ENCODE results near the gene IFT27. TPM values are rescaled to one million over a fixed set of nuclear protein-coding genes. Genes with fewer than 3 reads are reported as not detected.

Gene IFT27
- total and polyA plus RNA-seq, 2 donors (not counting 1 experiment from before 2014, with no cell fraction given), result 14.1 to 19.0 TPM

DNA sequence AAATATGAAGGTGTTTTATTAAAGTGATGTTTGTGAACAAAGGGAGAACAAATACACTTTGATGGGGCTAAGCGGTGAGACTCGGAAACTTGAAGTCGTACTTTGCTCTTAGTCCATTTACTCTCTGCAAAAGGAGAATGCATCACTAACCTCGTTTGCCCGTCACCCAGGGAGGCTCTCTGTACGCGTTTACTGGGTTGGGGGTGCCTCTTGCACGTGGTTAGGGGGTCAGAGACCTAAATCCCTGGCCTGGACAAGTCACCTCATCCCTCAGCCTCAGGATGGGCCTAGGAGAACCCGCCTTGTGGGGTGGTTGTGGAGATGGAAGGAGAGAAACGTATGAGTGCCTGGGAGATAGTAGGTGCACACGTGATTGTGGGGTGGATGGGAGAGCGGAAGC is 803 bp upstream of the IFT27 start:
- H3K9ac ChIP-seq (ENCODE audit: insufficient read depth, low read length), result no peak overlapping the region
- no peaks in the 10 kb centered on the region for H3K9me3 ChIP-seq (ENCODE audit: control insufficient read depth, insufficient read depth, low read depth, low read length)
- H3K4me2 ChIP-seq (ENCODE audit: extremely low read depth, insufficient read depth, low read length), result peak overlapping the region; percentile 55
- no peaks in the 10 kb centered on the region for H4K20me1 ChIP-seq (ENCODE audit: control insufficient read depth, extremely low read depth, insufficient read depth, low read length)
- no peak overlapping the region for H3K27ac ChIP-seq (ENCODE audit: insufficient read depth, low read length)
- peak overlapping the region in 2 of 4 experiments; percentile 46 for H3K4me3 ChIP-seq (replicated peaks in 1 of 4; ENCODE audit: control extremely low read depth in 1 of 4, insufficient read depth in 1 of 4, low read depth in 3 of 4, low read length in 4 of 4)
- no peaks in the 10 kb centered on the region for H3K27me3 ChIP-seq (ENCODE audit: control insufficient read depth, insufficient read depth, low read length)
- TF ChIP-seq, protein P1, sequence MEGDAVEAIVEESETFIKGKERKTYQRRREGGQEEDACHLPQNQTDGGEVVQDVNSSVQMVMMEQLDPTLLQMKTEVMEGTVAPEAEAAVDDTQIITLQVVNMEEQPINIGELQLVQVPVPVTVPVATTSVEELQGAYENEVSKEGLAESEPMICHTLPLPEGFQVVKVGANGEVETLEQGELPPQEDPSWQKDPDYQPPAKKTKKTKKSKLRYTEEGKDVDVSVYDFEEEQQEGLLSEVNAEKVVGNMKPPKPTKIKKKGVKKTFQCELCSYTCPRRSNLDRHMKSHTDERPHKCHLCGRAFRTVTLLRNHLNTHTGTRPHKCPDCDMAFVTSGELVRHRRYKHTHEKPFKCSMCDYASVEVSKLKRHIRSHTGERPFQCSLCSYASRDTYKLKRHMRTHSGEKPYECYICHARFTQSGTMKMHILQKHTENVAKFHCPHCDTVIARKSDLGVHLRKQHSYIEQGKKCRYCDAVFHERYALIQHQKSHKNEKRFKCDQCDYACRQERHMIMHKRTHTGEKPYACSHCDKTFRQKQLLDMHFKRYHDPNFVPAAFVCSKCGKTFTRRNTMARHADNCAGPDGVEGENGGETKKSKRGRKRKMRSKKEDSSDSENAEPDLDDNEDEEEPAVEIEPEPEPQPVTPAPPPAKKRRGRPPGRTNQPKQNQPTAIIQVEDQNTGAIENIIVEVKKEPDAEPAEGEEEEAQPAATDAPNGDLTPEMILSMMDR (conservative IDR thresholded peaks at IDR 0.05 in 1 of 2, IDR thresholded peaks at IDR 0.05 in 1 of 2; ENCODE audit: low read depth in 1 of 2, low read length in 2 of 2), result no peak
- no peak for TF ChIP-seq EZH2 (IDR thresholded peaks at IDR 0.05; ENCODE audit: low read length, missing control alignments)
- H2AFZ ChIP-seq (ENCODE audit: low read length), result peak overlapping the region; percentile 41
- H3K36me3 ChIP-seq (ENCODE audit: control insufficient read depth, insufficient read depth, low read length), result no peaks in the 10 kb centered on the region
- H3K4me1 ChIP-seq (ENCODE audit: control insufficient read depth, extremely low read depth, insufficient read depth, low read length), result peaks cover 4% of the 10 kb centered on the region
- H3K79me2 ChIP-seq (ENCODE audit: control insufficient read depth, insufficient read depth, low read length), result no peaks in the 10 kb centered on the region
- no peak for DNase-seq (ENCODE audit: low read depth in 2 of 2)

DNA sequence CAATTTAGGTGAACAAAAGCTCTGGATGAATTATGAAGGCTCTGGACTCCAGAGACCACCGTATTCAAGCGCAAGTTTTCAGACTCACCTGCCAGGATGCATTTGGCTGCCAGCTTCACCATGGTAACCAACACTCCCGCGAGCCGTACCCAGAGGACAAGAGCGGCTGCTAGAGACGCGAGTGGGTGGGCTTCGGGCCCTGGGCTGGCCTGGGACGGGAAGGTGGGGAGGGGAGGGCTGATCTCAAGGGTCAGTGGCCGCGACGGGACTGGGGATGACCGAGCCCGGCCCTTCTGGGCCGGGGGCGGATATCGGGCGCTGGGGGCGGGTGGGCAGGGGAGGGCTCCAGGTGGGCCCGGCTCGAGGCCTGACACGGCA is 344 bp downstream of the IFT27 start:
- no peaks in the 10 kb centered on the region for H3K36me3 ChIP-seq (ENCODE audit: control insufficient read depth, insufficient read depth, low read length)
- peaks cover 2% of the 10 kb centered on the region for H3K4me1 ChIP-seq (ENCODE audit: control insufficient read depth, extremely low read depth, insufficient read depth, low read length)
- H2AFZ ChIP-seq (ENCODE audit: low read length), result peak overlapping the region; percentile 76
- H3K4me2 ChIP-seq (ENCODE audit: extremely low read depth, insufficient read depth, low read length), result peak overlapping the region; percentile 95
- no peaks in the 10 kb centered on the region for H3K79me2 ChIP-seq (ENCODE audit: control insufficient read depth, insufficient read depth, low read length)
- no peaks in the 10 kb centered on the region for H4K20me1 ChIP-seq (ENCODE audit: control insufficient read depth, extremely low read depth, insufficient read depth, low read length)
- TF ChIP-seq EZH2 (IDR thresholded peaks at IDR 0.05; ENCODE audit: low read length, missing control alignments), result no peak
- TF ChIP-seq, protein P1 (conservative IDR thresholded peaks at IDR 0.05 in 1 of 2, IDR thresholded peaks at IDR 0.05 in 1 of 2; ENCODE audit: low read depth in 1 of 2, low read length in 2 of 2), result no peak
- peak overlapping the region; percentile 75 for H3K27ac ChIP-seq (ENCODE audit: insufficient read depth, low read length)
- H3K27me3 ChIP-seq (ENCODE audit: control insufficient read depth, insufficient read depth, low read length), result no peaks in the 10 kb centered on the region
- no peaks in the 10 kb centered on the region for H3K9me3 ChIP-seq (ENCODE audit: control insufficient read depth, insufficient read depth, low read depth, low read length)
- DNase-seq (ENCODE audit: low read depth in 2 of 2), result peak; percentile 5 to 17
- peak overlapping the region; percentile 82 to 90 (median 85) for H3K4me3 ChIP-seq (replicated peaks in 1 of 4; ENCODE audit: control extremely low read depth in 1 of 4, insufficient read depth in 1 of 4, low read depth in 3 of 4, low read length in 4 of 4)
- peak overlapping the region; percentile 76 for H3K9ac ChIP-seq (ENCODE audit: insufficient read depth, low read length)

DNA sequence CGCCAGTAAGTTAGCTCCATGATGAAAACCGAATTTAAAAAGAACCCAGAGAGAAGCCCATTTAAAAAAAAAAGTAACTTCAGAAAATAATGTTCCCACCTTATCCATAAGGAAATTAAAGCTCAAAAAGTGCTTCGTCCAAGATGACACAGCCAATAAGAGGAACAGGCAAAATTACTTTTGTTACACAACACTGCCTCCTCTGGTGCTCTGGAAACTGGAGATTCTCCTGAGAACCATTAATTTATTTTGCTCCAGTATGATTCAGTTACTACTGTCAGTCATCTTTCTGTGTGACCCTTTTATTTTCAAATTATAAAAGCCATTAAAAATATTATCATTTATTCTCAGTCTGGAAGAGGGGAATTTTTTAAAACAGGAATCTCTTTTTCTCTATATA is 2.0 kb downstream of the IFT27 start:
- Histone ChIP-seq H4K20me1 (ENCODE audit: control insufficient read depth, extremely low read depth, insufficient read depth, low read length) (no peaks in the 10 kb centered on the region), H3K27ac (ENCODE audit: insufficient read depth, low read length) (no peak overlapping the region), H3K27me3 (ENCODE audit: control insufficient read depth, insufficient read depth, low read length) (no peaks in the 10 kb centered on the region), H3K36me3 (ENCODE audit: control insufficient read depth, insufficient read depth, low read length) (no peaks in the 10 kb centered on the region), H2AFZ (ENCODE audit: low read length) (no peak overlapping the region), H3K4me2 (ENCODE audit: extremely low read depth, insufficient read depth, low read length) (no peak overlapping the region), H3K9me3 (ENCODE audit: control insufficient read depth, insufficient read depth, low read depth, low read length) (no peaks in the 10 kb centered on the region), H3K4me1 (ENCODE audit: control insufficient read depth, extremely low read depth, insufficient read depth, low read length) (peaks cover 2% of the 10 kb centered on the region), H3K9ac (ENCODE audit: insufficient read depth, low read length) (no peak overlapping the region), H3K79me2 (ENCODE audit: control insufficient read depth, insufficient read depth, low read length) (no peaks in the 10 kb centered on the region), H3K4me3 (replicated peaks in 1 of 4; ENCODE audit: control extremely low read depth in 1 of 4, insufficient read depth in 1 of 4, low read depth in 3 of 4, low read length in 4 of 4) (no peak overlapping the region)
- peak; percentile 33 to 47 for DNase-seq (ENCODE audit: low read depth in 2 of 2)
- no peak for TF ChIP-seq EZH2 (IDR thresholded peaks at IDR 0.05; ENCODE audit: low read length, missing control alignments)
- TF ChIP-seq, protein P1 (conservative IDR thresholded peaks at IDR 0.05 in 1 of 2, IDR thresholded peaks at IDR 0.05 in 1 of 2; ENCODE audit: low read depth in 1 of 2, low read length in 2 of 2), result peak; percentile 34 to 48
